ENCODE results near the gene CREB3L2.

DNA sequence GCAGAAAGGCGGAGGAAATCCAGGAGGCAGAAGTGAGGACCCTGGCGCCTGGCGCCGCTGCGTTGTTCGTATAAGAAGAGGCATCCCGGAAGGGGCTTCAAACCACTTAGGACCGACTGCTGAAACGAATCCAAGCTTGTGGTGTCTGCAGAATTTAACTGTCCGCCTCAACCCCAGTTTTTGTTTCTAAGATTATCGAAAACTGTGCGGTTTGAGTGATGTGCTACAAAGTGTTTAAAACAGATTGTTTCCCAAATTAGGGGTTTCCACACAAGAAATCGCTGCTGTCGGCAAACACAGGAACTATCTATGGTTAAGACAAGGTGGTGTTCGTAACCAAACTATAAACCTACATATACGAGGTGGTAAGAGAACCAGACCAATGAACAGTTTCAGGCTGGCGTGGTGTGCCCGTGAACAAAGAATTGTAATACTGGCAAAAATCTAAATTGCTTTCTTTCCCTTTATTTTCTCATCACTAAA is 154.3 kb downstream of the CREB3L2 start:
- TF ChIP-seq, protein P1, sequence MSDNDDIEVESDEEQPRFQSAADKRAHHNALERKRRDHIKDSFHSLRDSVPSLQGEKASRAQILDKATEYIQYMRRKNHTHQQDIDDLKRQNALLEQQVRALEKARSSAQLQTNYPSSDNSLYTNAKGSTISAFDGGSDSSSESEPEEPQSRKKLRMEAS (CRISPR knock-in tag; IDR thresholded peaks at IDR 0.05): no peak
- no peak for TF ChIP-seq ZNF121 (CRISPR knock-in tag; IDR thresholded peaks at IDR 0.05)
- TF ChIP-seq TEAD4 (CRISPR knock-in tag; IDR thresholded peaks at IDR 0.05): no peak
- TF ChIP-seq CTCF (IDR thresholded peaks at IDR 0.05): no peak
- no peak for TF ChIP-seq OVOL2 (CRISPR knock-in tag; IDR thresholded peaks at IDR 0.05; ENCODE audit: borderline replicate concordance)
- TF ChIP-seq ETV6 (CRISPR knock-in tag; IDR thresholded peaks at IDR 0.05): no peak
- TF ChIP-seq, protein P2, sequence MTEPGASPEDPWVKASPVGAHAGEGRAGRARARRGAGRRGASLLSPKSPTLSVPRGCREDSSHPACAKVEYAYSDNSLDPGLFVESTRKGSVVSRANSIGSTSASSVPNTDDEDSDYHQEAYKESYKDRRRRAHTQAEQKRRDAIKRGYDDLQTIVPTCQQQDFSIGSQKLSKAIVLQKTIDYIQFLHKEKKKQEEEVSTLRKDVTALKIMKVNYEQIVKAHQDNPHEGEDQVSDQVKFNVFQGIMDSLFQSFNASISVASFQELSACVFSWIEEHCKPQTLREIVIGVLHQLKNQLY (CRISPR knock-in tag; IDR thresholded peaks at IDR 0.05): no peak
- TF ChIP-seq, protein P3, sequence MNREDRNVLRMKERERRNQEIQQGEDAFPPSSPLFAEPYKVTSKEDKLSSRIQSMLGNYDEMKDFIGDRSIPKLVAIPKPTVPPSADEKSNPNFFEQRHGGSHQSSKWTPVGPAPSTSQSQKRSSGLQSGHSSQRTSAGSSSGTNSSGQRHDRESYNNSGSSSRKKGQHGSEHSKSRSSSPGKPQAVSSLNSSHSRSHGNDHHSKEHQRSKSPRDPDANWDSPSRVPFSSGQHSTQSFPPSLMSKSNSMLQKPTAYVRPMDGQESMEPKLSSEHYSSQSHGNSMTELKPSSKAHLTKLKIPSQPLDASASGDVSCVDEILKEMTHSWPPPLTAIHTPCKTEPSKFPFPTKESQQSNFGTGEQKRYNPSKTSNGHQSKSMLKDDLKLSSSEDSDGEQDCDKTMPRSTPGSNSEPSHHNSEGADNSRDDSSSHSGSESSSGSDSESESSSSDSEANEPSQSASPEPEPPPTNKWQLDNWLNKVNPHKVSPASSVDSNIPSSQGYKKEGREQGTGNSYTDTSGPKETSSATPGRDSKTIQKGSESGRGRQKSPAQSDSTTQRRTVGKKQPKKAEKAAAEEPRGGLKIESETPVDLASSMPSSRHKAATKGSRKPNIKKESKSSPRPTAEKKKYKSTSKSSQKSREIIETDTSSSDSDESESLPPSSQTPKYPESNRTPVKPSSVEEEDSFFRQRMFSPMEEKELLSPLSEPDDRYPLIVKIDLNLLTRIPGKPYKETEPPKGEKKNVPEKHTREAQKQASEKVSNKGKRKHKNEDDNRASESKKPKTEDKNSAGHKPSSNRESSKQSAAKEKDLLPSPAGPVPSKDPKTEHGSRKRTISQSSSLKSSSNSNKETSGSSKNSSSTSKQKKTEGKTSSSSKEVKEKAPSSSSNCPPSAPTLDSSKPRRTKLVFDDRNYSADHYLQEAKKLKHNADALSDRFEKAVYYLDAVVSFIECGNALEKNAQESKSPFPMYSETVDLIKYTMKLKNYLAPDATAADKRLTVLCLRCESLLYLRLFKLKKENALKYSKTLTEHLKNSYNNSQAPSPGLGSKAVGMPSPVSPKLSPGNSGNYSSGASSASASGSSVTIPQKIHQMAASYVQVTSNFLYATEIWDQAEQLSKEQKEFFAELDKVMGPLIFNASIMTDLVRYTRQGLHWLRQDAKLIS (CRISPR knock-in tag; IDR thresholded peaks at IDR 0.05; ENCODE audit: borderline replicate concordance): no peak
- TF ChIP-seq SP1 (CRISPR knock-in tag; conservative IDR thresholded peaks at IDR 0.05): no peak
- no peak for TF ChIP-seq JUN (CRISPR knock-in tag; IDR thresholded peaks at IDR 0.05)
- TF ChIP-seq IRF2 (CRISPR knock-in tag; IDR thresholded peaks at IDR 0.05; ENCODE audit: borderline replicate concordance, low read depth): no peak
- TF ChIP-seq, protein P4, sequence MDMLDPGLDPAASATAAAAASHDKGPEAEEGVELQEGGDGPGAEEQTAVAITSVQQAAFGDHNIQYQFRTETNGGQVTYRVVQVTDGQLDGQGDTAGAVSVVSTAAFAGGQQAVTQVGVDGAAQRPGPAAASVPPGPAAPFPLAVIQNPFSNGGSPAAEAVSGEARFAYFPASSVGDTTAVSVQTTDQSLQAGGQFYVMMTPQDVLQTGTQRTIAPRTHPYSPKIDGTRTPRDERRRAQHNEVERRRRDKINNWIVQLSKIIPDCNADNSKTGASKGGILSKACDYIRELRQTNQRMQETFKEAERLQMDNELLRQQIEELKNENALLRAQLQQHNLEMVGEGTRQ (CRISPR knock-in tag; IDR thresholded peaks at IDR 0.05): no peak
- TF ChIP-seq NR1H2 (CRISPR knock-in tag; IDR thresholded peaks at IDR 0.05): no peak
